ENCODE measurements around the gene SNAP91. TPM values are rescaled to one million over a fixed set of nuclear protein-coding genes. Genes with fewer than 3 reads are reported as not detected.

SNAP91 gene
- total and polyA plus RNA-seq, 9 of the 15 experiments (the other 6 are each of a cell fraction or from before 2014, with no cell fraction given): not detected

- TF ChIP-seq, protein P1, sequence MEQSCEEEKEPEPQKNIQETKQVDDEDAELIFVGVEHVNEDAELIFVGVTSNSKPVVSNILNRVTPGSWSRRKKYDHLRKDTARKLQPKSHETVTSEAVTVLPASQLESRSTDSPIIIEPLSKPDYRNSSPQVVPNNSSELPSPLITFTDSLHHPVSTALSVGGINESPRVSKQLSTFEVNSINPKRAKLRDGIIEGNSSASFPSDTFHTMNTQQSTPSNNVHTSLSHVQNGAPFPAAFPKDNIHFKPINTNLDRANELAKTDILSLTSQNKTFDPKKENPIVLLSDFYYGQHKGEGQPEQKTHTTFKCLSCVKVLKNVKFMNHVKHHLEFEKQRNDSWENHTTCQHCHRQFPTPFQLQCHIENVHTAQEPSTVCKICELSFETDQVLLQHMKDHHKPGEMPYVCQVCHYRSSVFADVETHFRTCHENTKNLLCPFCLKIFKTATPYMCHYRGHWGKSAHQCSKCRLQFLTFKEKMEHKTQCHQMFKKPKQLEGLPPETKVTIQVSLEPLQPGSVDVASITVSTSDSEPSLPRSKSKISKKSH (CRISPR knock-in tag; IDR thresholded peaks at IDR 0.05): no peak
- TF ChIP-seq, protein P2, sequence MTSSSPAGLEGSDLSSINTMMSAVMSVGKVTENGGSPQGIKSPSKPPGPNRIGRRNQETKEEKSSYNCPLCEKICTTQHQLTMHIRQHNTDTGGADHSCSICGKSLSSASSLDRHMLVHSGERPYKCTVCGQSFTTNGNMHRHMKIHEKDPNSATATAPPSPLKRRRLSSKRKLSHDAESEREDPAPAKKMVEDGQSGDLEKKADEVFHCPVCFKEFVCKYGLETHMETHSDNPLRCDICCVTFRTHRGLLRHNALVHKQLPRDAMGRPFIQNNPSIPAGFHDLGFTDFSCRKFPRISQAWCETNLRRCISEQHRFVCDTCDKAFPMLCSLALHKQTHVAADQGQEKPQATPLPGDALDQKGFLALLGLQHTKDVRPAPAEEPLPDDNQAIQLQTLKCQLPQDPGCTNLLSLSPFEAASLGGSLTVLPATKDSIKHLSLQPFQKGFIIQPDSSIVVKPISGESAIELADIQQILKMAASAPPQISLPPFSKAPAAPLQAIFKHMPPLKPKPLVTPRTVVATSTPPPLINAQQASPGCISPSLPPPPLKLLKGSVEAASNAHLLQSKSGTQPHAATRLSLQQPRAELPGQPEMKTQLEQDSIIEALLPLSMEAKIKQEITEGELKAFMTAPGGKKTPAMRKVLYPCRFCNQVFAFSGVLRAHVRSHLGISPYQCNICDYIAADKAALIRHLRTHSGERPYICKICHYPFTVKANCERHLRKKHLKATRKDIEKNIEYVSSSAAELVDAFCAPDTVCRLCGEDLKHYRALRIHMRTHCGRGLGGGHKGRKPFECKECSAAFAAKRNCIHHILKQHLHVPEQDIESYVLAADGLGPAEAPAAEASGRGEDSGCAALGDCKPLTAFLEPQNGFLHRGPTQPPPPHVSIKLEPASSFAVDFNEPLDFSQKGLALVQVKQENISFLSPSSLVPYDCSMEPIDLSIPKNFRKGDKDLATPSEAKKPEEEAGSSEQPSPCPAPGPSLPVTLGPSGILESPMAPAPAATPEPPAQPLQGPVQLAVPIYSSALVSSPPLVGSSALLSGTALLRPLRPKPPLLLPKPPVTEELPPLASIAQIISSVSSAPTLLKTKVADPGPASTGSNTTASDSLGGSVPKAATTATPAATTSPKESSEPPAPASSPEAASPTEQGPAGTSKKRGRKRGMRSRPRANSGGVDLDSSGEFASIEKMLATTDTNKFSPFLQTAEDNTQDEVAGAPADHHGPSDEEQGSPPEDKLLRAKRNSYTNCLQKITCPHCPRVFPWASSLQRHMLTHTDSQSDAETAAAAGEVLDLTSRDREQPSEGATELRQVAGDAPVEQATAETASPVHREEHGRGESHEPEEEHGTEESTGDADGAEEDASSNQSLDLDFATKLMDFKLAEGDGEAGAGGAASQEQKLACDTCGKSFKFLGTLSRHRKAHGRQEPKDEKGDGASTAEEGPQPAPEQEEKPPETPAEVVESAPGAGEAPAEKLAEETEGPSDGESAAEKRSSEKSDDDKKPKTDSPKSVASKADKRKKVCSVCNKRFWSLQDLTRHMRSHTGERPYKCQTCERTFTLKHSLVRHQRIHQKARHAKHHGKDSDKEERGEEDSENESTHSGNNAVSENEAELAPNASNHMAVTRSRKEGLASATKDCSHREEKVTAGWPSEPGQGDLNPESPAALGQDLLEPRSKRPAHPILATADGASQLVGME (CRISPR knock-in tag; IDR thresholded peaks at IDR 0.05): no peak
- TF ChIP-seq ZFP30 (CRISPR knock-in tag; IDR thresholded peaks at IDR 0.05; ENCODE audit: borderline replicate concordance) (no peak), PHTF2 (CRISPR knock-in tag; IDR thresholded peaks at IDR 0.05) (no peak), ZNF282 (CRISPR knock-in tag; IDR thresholded peaks at IDR 0.05) (no peak), ZNF740 (CRISPR knock-in tag; IDR thresholded peaks at IDR 0.05) (no peak), ZNF740 (tag; IDR thresholded peaks at IDR 0.05) (no peak), ELF1 (tag; IDR thresholded peaks at IDR 0.05) (no peak), AFF4 (CRISPR knock-in tag; IDR thresholded peaks at IDR 0.05) (no peak), ZNF639 (CRISPR knock-in tag; conservative IDR thresholded peaks at IDR 0.05 in 1 of 2, IDR thresholded peaks at IDR 0.05 in 1 of 2) (no peak), CBX8 (IDR thresholded peaks at IDR 0.05; ENCODE audit: borderline replicate concordance, extremely low read depth, low read depth, low read length, poor library complexity, severe bottlenecking) (no peak), SMC3 (conservative IDR thresholded peaks at IDR 0.05; ENCODE audit: insufficient read depth, low read depth, low read length) (peak; percentile 80), ZNF316 (IDR thresholded peaks at IDR 0.05) (no peak)
These were observed 193.9 kb downstream of the SNAP91 start (continued) for GRCh38 chr6:83514866-83515466.

Data from K562 (cell line).